Measurements from ENCODE around the gene OCIAD1. TPM values are rescaled to one million over a fixed set of nuclear protein-coding genes. Genes with fewer than 3 reads are reported as not detected.

The OCIAD1 gene
- total RNA-seq, 1 experiment from 2014 or later, result 163 TPM

DNA sequence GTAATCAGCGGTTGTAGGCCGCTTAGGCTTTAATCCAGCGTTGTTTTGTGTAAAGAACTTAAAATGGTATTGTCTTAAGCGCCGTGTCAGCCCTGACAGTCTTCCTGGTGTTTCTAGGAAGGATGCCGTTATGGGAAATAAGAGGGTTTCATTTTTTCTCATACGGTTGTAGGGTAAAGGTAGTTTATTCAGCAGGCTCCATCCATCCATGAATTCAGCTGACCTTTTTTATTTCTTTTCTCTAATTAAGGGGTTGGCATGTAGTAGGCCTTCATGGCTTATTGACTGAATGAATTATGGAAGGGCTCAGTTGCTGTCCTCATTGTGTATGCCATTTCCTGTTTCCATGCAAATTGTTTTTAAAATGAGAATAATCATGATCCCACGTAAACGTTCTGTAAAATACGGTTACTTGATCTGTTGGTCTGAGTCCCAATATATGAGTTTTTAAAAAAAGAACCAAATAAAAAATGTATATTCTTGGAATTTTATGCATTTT is 693 bp downstream of the OCIAD1 start:
- ChIA-PET RAD21 (ENCODE audit: low non-redundant PET in 1 of 2, low total read pairs in 2 of 2, uncharacterized antibody in 2 of 2, unreplicated experiment in 2 of 2) (no interaction called here), CTCF (no interaction called here), POLR2A (interaction anchor here (1.5 kb wide), 1 partner anchor 51 kb away, joined by 3 read pairs; the partner anchor contains the start of gene FRYL)
- ATAC-seq, result no peak
- no peak for DNase-seq (ENCODE audit: low read depth, low spot score)
- Histone ChIP-seq H3K9me2 (ENCODE audit: insufficient read depth) (no peaks in the 10 kb centered on the region), H3K36me3 (ENCODE audit: control insufficient read depth in 1 of 2, insufficient read depth in 2 of 2, low read length in 2 of 2) (peaks cover 26 to 30% of the 10 kb centered on the region in 2 experiments; a peak in 3 of 4 replicates), H3K79me2 (ENCODE audit: insufficient read depth, low read length) (peaks cover 57% of the 10 kb centered on the region), H3K4me3 (replicated peaks in 1 of 2; ENCODE audit: low read depth in 1 of 2, low read length in 2 of 2) (peak overlapping the region; percentile 99), H3K4me2 (ENCODE audit: low read length) (peak overlapping the region; percentile 77), H2AFZ (ENCODE audit: low read depth, low read length, poor library complexity, severe bottlenecking) (no peak overlapping the region), H3K4me1 (ENCODE audit: control insufficient read depth in 1 of 2, insufficient read depth in 2 of 2, low read length in 2 of 2) (peaks cover 9 to 17% of the 10 kb centered on the region in 2 experiments), H3K9me3 (ENCODE audit: control insufficient read depth in 1 of 2, insufficient read depth in 1 of 2, low read depth in 1 of 2, low read length in 2 of 2) (no peaks in the 10 kb centered on the region), H3K27ac (ENCODE audit: low read depth, low read length) (peak overlapping the region; percentile 92), H3K9ac (ENCODE audit: low read length) (peak overlapping the region; percentile 97), H3K27me3 (ENCODE audit: insufficient read depth, low read length) (no peaks in the 10 kb centered on the region), H4K20me1 (ENCODE audit: insufficient read depth) (no peaks in the 10 kb centered on the region)
- TF ChIP-seq, protein P1, sequence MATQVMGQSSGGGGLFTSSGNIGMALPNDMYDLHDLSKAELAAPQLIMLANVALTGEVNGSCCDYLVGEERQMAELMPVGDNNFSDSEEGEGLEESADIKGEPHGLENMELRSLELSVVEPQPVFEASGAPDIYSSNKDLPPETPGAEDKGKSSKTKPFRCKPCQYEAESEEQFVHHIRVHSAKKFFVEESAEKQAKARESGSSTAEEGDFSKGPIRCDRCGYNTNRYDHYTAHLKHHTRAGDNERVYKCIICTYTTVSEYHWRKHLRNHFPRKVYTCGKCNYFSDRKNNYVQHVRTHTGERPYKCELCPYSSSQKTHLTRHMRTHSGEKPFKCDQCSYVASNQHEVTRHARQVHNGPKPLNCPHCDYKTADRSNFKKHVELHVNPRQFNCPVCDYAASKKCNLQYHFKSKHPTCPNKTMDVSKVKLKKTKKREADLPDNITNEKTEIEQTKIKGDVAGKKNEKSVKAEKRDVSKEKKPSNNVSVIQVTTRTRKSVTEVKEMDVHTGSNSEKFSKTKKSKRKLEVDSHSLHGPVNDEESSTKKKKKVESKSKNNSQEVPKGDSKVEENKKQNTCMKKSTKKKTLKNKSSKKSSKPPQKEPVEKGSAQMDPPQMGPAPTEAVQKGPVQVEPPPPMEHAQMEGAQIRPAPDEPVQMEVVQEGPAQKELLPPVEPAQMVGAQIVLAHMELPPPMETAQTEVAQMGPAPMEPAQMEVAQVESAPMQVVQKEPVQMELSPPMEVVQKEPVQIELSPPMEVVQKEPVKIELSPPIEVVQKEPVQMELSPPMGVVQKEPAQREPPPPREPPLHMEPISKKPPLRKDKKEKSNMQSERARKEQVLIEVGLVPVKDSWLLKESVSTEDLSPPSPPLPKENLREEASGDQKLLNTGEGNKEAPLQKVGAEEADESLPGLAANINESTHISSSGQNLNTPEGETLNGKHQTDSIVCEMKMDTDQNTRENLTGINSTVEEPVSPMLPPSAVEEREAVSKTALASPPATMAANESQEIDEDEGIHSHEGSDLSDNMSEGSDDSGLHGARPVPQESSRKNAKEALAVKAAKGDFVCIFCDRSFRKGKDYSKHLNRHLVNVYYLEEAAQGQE (IDR thresholded peaks at IDR 0.05; ENCODE audit: low read depth), result no peak
- peak; percentile 55 for TF ChIP-seq ZFX (IDR thresholded peaks at IDR 0.05)
- TF ChIP-seq SIN3A (IDR thresholded peaks at IDR 0.05; ENCODE audit: low read depth), result peak; percentile 42; the same call in 1 of the 2 replicates
- intact Hi-C loops (cut with micrococcal nuclease), result loop anchor here (1.0 to 10.0 kb wide), 4 partner anchors 9 to 147 kb away; partner anchors contain the start of gene FRYL
- TSS peak; percentile 78 for BruUV-seq (replicated peaks)

DNA sequence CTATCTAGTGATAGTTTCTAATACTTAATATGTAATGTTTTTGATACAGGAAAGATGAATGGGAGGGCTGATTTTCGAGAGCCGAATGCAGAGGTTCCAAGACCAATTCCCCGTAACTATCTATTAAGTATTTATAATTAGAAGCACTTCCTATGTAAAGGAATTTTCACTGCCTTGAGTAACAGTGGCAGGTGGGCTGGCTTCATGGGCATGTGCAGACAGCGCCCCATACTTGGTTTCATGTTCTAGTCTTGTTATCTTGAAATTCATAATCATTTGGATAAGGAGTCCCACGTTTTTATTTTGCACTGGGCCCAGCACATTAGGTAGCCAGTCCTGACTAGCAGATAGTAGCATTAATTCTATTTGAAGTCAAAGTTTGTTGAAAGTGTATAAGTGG is 1.7 kb downstream of the OCIAD1 start:
- Histone ChIP-seq H2AFZ (ENCODE audit: low read depth, low read length, poor library complexity, severe bottlenecking) (no peak overlapping the region), H3K27me3 (ENCODE audit: insufficient read depth, low read length) (no peaks in the 10 kb centered on the region), H3K27ac (ENCODE audit: low read depth, low read length) (no peak overlapping the region), H4K20me1 (ENCODE audit: insufficient read depth) (no peaks in the 10 kb centered on the region), H3K4me3 (replicated peaks in 1 of 2; ENCODE audit: low read depth in 1 of 2, low read length in 2 of 2) (peak overlapping the region; percentile 99; a peak in 3 of 4 replicates), H3K4me1 (ENCODE audit: control insufficient read depth in 1 of 2, insufficient read depth in 2 of 2, low read length in 2 of 2) (peaks cover 9 to 17% of the 10 kb centered on the region in 2 experiments), H3K36me3 (ENCODE audit: control insufficient read depth in 1 of 2, insufficient read depth in 2 of 2, low read length in 2 of 2) (peaks cover 29 to 33% of the 10 kb centered on the region in 2 experiments; a peak in 3 of 4 replicates), H3K4me2 (ENCODE audit: low read length) (peak overlapping the region; percentile 77), H3K9me2 (ENCODE audit: insufficient read depth) (no peaks in the 10 kb centered on the region), H3K9ac (ENCODE audit: low read length) (peak overlapping the region; percentile 97; the same call in 1 of the 2 replicates), H3K9me3 (ENCODE audit: control insufficient read depth in 1 of 2, insufficient read depth in 1 of 2, low read depth in 1 of 2, low read length in 2 of 2) (no peaks in the 10 kb centered on the region), H3K79me2 (ENCODE audit: insufficient read depth, low read length) (peaks cover 67% of the 10 kb centered on the region)
- intact Hi-C loops (cut with micrococcal nuclease), result loop anchor here (5.0 to 10.0 kb wide), 3 partner anchors 50 to 148 kb away; partner anchors contain the start of gene FRYL
- DNase-seq (ENCODE audit: low read depth, low spot score) (no peak), ATAC-seq (no peak)
- no TSS peak for BruUV-seq (replicated peaks)
- no peak for TF ChIP-seq SIN3A (IDR thresholded peaks at IDR 0.05; ENCODE audit: low read depth)
- no peak for TF ChIP-seq JUND (IDR thresholded peaks at IDR 0.05)
- RAD21 ChIA-PET (ENCODE audit: low non-redundant PET in 1 of 2, low total read pairs in 2 of 2, uncharacterized antibody in 2 of 2, unreplicated experiment in 2 of 2), result no interaction called here
- CTCF ChIA-PET, result no interaction called here
- POLR2A ChIA-PET, result interaction anchor here (0.7 kb wide), 1 partner anchor 91 kb away, joined by 3 read pairs; no protein-coding TSS in a partner anchor

Measured in HCT116 (cell line).